HL-60 (cell line): Measurements from ENCODE around the gene GNG4.

Experiments
- CTCF ChIP-seq: IDR thresholded peaks from one replicate; pipeline ENCODE4 v1.5.1; 2011; ENCODE audit warnings: low read length, control low read depth, inconsistent platforms; ENCODE audit not compliant: insufficient read depth
- POLR2AphosphoS5 ChIP-seq: IDR thresholded peaks from 2 replicates; pipeline ENCODE4 v1.6.1; 2012; ENCODE audit warnings: low read depth
- SPI1 ChIP-seq: IDR thresholded peaks from 2 replicates; pipeline ENCODE4 v1.6.1; 2012; ENCODE audit warnings: low read depth, mild to moderate bottlenecking, borderline replicate concordance

- no peak for TF ChIP-seq CTCF
- TF ChIP-seq POLR2AphosphoS5 = no peak
- TF ChIP-seq SPI1 = no peak
Observed at GRCh38 chr1:235507623-235508022, 142.0 kb downstream of the GNG4 start.
